ENCODE results near the gene APH1B. TPM values are rescaled to one million over a fixed set of nuclear protein-coding genes. Genes with fewer than 3 reads are reported as not detected.

APH1B gene
- total RNA-seq, 4 donors from 2014 or later: 20.0 to 35.9 (median 27.2) TPM

- H3K4me1 ChIP-seq: no peaks in the 10 kb centered on the region
- no peaks in the 10 kb centered on the region for H3K27me3 ChIP-seq
- no peak for TF ChIP-seq POLR2A (IDR thresholded peaks at IDR 0.05)
- no peak for TF ChIP-seq CTCF (IDR thresholded peaks at IDR 0.05)
- no peaks in the 10 kb centered on the region for H3K9me3 ChIP-seq
- no peak for DNase-seq
- H3K27ac ChIP-seq: no peak overlapping the region
- no peak overlapping the region for H3K4me3 ChIP-seq
- H3K36me3 ChIP-seq: no peaks in the 10 kb centered on the region
- intact Hi-C loops (cut with DNase I; ENCODE audit: low total_unique reads): no loop called here
Measured at GRCh38 chr15:63292241-63292640, 14.8 kb downstream of the APH1B start.

- no peak for TF ChIP-seq POLR2A (IDR thresholded peaks at IDR 0.05)
- TF ChIP-seq CTCF (IDR thresholded peaks at IDR 0.05): no peak
- Histone ChIP-seq H3K9me3 (no peaks in the 10 kb centered on the region), H3K4me1 (no peaks in the 10 kb centered on the region), H3K36me3 (no peaks in the 10 kb centered on the region), H3K27me3 (no peaks in the 10 kb centered on the region), H3K27ac (no peak overlapping the region), H3K4me3 (no peak overlapping the region)
- intact Hi-C loops (cut with DNase I; ENCODE audit: low total_unique reads): no loop called here
- no peak for DNase-seq
Measured at GRCh38 chr15:63292771-63293170, 15.4 kb downstream of the APH1B start.

GRCh38 chr15:63294359-63294758 lies 17.0 kb downstream of the APH1B start:
- no peaks in the 10 kb centered on the region for H3K9me3 ChIP-seq
- H3K27me3 ChIP-seq: no peaks in the 10 kb centered on the region
- no peak overlapping the region for H3K27ac ChIP-seq
- intact Hi-C loops (cut with DNase I; ENCODE audit: low total_unique reads): no loop called here
- H3K4me1 ChIP-seq: no peaks in the 10 kb centered on the region
- TF ChIP-seq POLR2A (IDR thresholded peaks at IDR 0.05): no peak
- TF ChIP-seq CTCF (IDR thresholded peaks at IDR 0.05): no peak
- no peaks in the 10 kb centered on the region for H3K36me3 ChIP-seq
- DNase-seq: no peak
- no peak overlapping the region for H3K4me3 ChIP-seq

- TF ChIP-seq CTCF (IDR thresholded peaks at IDR 0.05) (no peak), POLR2A (IDR thresholded peaks at IDR 0.05) (no peak)
- Histone ChIP-seq H3K36me3 (no peaks in the 10 kb centered on the region), H3K27ac (no peak overlapping the region), H3K9me3 (no peaks in the 10 kb centered on the region), H3K4me1 (no peaks in the 10 kb centered on the region), H3K4me3 (no peak overlapping the region), H3K27me3 (no peaks in the 10 kb centered on the region)
- intact Hi-C loops (cut with DNase I; ENCODE audit: low total_unique reads): no loop called here
- no peak for DNase-seq
Measured at GRCh38 chr15:63295341-63295740, 17.9 kb downstream of the APH1B start.

GRCh38 chr15:63296195-63296594 lies 18.8 kb downstream of the APH1B start:
- no peak for DNase-seq
- Histone ChIP-seq H3K27ac (no peak overlapping the region), H3K4me3 (no peak overlapping the region), H3K27me3 (no peaks in the 10 kb centered on the region), H3K9me3 (no peaks in the 10 kb centered on the region), H3K36me3 (no peaks in the 10 kb centered on the region), H3K4me1 (no peaks in the 10 kb centered on the region)
- TF ChIP-seq POLR2A (IDR thresholded peaks at IDR 0.05) (no peak), CTCF (IDR thresholded peaks at IDR 0.05) (no peak)
- intact Hi-C loops (cut with DNase I; ENCODE audit: low total_unique reads): no loop called here

All from uterus (tissue), 4 donors.